SU-DHL-6 (cell line): Measurements from ENCODE around the gene LRGUK.

Source experiments
- EZH2phosphoT487 ChIP-seq: fragments of 200-600 bp; sonication (generic), shearing (Covaris generic); conservative IDR thresholded peaks from 2 replicates; pipeline ENCODE4 v1.6.1; 2018; ENCODE audit warnings: mild to moderate bottlenecking, antibody characterized with exemption, low read length, moderate library complexity, mixed read lengths
- TF ChIP-seq, protein P1 (sequence below): fragments of 200-600 bp; sonication (generic); IDR thresholded peaks from one replicate; pipeline ENCODE4 v1.5.1; 2017; ENCODE audit warnings: antibody characterized with exemption, mild to moderate bottlenecking, low read length, moderate library complexity; ENCODE audit not compliant: insufficient read depth, poor library complexity, severe bottlenecking

DNA sequence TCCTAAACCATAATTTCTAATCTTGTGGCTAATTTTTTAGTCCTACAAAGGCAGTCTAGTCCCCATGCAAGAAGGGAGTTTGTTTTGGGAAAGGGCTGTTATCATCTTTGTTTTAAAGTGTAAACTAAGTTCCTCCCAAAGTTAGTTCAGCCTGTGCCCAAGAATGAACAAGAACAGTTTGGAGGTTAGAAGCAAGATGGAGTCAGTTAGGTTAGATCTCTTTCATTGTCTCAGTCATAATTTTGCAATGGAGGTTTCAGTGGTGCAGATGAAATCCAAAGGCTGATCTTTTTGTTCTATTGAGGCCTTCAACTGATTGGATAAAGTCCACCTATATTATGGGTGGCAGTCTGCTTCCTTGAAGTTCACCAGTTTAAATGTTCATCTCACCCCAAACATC is 68.1 kb downstream of the LRGUK start:
- no peak for TF ChIP-seq EZH2phosphoT487
- TF ChIP-seq, protein P1, sequence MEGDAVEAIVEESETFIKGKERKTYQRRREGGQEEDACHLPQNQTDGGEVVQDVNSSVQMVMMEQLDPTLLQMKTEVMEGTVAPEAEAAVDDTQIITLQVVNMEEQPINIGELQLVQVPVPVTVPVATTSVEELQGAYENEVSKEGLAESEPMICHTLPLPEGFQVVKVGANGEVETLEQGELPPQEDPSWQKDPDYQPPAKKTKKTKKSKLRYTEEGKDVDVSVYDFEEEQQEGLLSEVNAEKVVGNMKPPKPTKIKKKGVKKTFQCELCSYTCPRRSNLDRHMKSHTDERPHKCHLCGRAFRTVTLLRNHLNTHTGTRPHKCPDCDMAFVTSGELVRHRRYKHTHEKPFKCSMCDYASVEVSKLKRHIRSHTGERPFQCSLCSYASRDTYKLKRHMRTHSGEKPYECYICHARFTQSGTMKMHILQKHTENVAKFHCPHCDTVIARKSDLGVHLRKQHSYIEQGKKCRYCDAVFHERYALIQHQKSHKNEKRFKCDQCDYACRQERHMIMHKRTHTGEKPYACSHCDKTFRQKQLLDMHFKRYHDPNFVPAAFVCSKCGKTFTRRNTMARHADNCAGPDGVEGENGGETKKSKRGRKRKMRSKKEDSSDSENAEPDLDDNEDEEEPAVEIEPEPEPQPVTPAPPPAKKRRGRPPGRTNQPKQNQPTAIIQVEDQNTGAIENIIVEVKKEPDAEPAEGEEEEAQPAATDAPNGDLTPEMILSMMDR, result no peak
